Naive B cell (primary cell): Measurements from ENCODE around the gene PCP4. TPM values are rescaled to one million over a fixed set of nuclear protein-coding genes. Genes with fewer than 3 reads are reported as not detected.
A peak's percentile ranks its signal among the peaks of the same experiment; 100 is the strongest.

Experiments used
- ATAC-seq, 2 donors: fragments of 150-1000 bp; cut with Tn5 transposase; 2 replicates each; pipeline ENCODE4 v1.10.0; 2021; ENCODE audit warnings: low read depth in 2 of 2, mild to moderate bottlenecking in 2 of 2, moderate library complexity in 2 of 2
- DNase-seq: peaks from one replicate; pipeline ENCODE4 v3.0.0; 2022
- H3K27ac Mint-ChIP-seq, 6 donors: one replicate each; pipeline ENCODE4 v1.8.0; 2020 to 2022; ENCODE audit warnings: mild to moderate bottlenecking in 6 of 6, mixed read lengths in 6 of 6, moderate library complexity in 5 of 6, inconsistent platforms in 2 of 6
- H3K27me3 Mint-ChIP-seq, 3 donors: one replicate each; pipeline ENCODE4 v1.8.0; 2021 to 2022; ENCODE audit warnings: mixed read lengths in 3 of 3, mild to moderate bottlenecking in 1 of 3
- H3K36me3 Mint-ChIP-seq, 2 donors: one replicate each; pipeline ENCODE4 v1.8.0; 2020 to 2022; ENCODE audit warnings: mixed read lengths in 2 of 2, inconsistent platforms in 1 of 2, mild to moderate bottlenecking in 1 of 2
- H3K4me1 Mint-ChIP-seq, 3 donors: one replicate each; pipeline ENCODE4 v1.8.0; 2020 to 2022; ENCODE audit warnings: mixed read lengths in 3 of 3, inconsistent platforms in 1 of 3, mild to moderate bottlenecking in 1 of 3, moderate library complexity in 1 of 3
- H3K4me3 Mint-ChIP-seq, 8 donors: one replicate each; pipeline ENCODE4 v1.8.0; 2020 to 2022; ENCODE audit warnings: mild to moderate bottlenecking in 8 of 8, mixed read lengths in 8 of 8, moderate library complexity in 8 of 8, inconsistent platforms in 2 of 8
- H3K9me3 Mint-ChIP-seq, 7 donors: one replicate each; pipeline ENCODE4 v1.8.0; 2020 to 2022; ENCODE audit warnings: mixed read lengths in 7 of 7, mild to moderate bottlenecking in 5 of 7, inconsistent platforms in 2 of 7, moderate library complexity in 1 of 7
- polyA plus RNA-seq, 6 donors: library from polyadenylated mRNA; unstranded; fragments of 300-500 nt; fragmentation: Illumina TruSeq; gene quantifications; one replicate each; pipeline ENCODE4 v1.2.3, GENCODE V29; 2021; ENCODE audit warnings: low read depth in 6 of 6

Gene PCP4
- polyA plus RNA-seq, 6 donors from 2014 or later = not detected

GRCh38 chr21:39952265-39952664, 85.0 kb downstream of the PCP4 start:
- Mint-ChIP-seq H3K27me3 (peaks cover 12 to 17% (median 13%) of the 10 kb centered on the region in 3 donors), H3K36me3 (no peaks in the 10 kb centered on the region), H3K4me3 (no peak overlapping the region), H3K4me1 (no peaks in the 10 kb centered on the region), H3K9me3 (peaks cover 0 to 10% (median 4%) of the 10 kb centered on the region in 7 donors), H3K27ac (no peak overlapping the region)
- no peak for ATAC-seq
- DNase-seq = no peak

DNA sequence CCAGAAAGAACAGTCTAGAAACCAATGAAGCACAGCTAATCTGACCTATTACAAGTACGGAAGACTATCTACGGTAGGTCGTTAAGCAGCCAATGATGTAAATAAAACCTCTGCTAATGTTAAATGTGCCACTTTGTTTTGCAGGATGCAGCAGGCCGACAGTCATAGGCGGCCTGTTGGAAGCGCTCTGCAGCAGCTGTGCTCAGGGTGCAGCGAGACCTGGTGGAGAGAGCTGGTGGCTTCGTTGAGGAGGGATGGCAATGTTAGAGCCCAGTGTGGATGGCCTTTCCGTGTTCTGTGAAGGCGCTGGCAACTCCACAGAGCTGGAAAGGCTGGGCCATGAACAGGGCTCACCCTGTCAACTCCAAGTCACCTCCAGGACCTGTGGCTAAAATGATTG, 87.3 kb downstream of the PCP4 start:
- no peak for ATAC-seq

DNA sequence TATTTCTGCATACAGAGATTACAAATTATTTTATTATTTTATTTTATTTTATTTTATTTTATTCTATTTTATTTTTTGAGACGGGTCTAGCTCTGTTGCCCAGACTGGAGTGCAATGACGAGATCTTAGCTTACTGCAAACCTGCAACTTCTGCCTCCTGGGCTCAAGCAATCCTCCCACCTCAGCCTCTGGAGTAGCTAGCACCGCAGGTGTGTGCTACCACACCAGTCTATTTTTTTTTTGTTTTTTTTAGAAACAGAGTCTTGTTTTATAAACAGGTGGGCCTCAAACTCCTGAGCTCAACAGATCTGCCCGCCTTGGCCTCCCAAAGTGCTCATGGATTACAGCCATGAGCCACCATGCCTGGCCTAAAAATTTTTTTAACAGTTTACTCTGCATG, 88.1 kb downstream of the PCP4 start:
- ATAC-seq (no peak), DNase-seq (no peak)
- H3K9me3 Mint-ChIP-seq = peaks cover 2 to 11% (median 7%) of the 10 kb centered on the region in 7 donors
- no peaks in the 10 kb centered on the region for H3K4me1 Mint-ChIP-seq
- peaks cover 12 to 17% (median 13%) of the 10 kb centered on the region in 3 donors for H3K27me3 Mint-ChIP-seq
- H3K27ac Mint-ChIP-seq = no peak overlapping the region
- H3K4me3 Mint-ChIP-seq = no peak overlapping the region
- peaks cover 0 to 7% of the 10 kb centered on the region in 2 donors for H3K36me3 Mint-ChIP-seq

More for the DNA sequence above, 87.3 kb downstream of the PCP4 start:
- no peak overlapping the region for H3K27ac Mint-ChIP-seq
- H3K27me3 Mint-ChIP-seq = peaks cover 12 to 17% (median 13%) of the 10 kb centered on the region in 3 donors
- H3K9me3 Mint-ChIP-seq = peaks cover 0 to 5% (median 2%) of the 10 kb centered on the region in 7 donors
- no peak for DNase-seq
- no peaks in the 10 kb centered on the region for H3K36me3 Mint-ChIP-seq
- no peaks in the 10 kb centered on the region for H3K4me1 Mint-ChIP-seq
- no peak overlapping the region for H3K4me3 Mint-ChIP-seq

DNA sequence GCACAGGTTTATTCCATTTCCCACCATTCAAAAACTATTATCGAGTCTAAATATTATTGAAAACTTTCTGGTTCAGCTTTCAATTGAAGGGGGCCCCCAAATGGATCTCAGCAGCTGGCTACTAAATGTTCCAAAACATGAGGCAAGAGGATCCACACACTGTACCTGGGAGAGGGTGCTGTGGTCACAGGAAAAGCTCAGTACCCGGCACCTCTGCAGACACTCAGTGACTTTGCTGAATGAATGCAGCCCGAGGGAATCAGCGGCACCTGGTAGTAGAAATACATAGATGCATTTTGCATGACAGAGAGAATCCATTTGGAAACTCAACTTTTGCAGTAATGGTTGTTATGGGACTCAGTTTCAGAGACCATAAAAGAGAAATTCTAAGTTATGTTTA, 89.3 kb downstream of the PCP4 start:
- ATAC-seq = no peak
- no peak for DNase-seq
- H3K9me3 Mint-ChIP-seq = peaks cover 0 to 24% (median 9%) of the 10 kb centered on the region in 7 donors
- H3K4me3 Mint-ChIP-seq = no peak overlapping the region
- no peaks in the 10 kb centered on the region for H3K4me1 Mint-ChIP-seq
- H3K27me3 Mint-ChIP-seq = peaks cover 5 to 7% (median 6%) of the 10 kb centered on the region in 3 donors
- H3K27ac Mint-ChIP-seq = no peak overlapping the region
- H3K36me3 Mint-ChIP-seq = peaks cover 0 to 11% of the 10 kb centered on the region in 2 donors

DNA sequence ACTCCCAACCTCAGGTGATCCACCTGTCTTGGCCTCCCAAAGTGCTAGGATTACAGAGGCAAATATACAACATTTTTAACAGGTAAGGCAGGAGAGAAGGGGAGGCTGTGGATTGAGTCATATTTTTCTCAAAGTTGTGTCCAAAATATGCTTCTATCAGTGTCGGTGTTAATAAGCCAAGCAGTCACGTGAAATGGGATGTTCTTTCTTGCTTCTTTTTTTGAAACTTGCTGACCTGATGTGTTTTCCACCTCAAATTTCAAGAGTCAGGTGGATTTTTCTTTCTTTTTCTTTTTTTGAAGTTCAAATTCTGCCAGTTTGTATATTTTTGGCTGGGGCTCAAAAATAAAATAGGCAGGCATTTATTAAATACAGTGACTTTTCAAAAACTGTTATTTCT, 91.5 kb downstream of the PCP4 start:
- Mint-ChIP-seq H3K4me3 (no peak overlapping the region), H3K27ac (no peak overlapping the region), H3K9me3 (peaks cover 3 to 28% (median 13%) of the 10 kb centered on the region in 7 donors), H3K36me3 (peaks cover 0 to 16% of the 10 kb centered on the region in 2 donors), H3K4me1 (no peaks in the 10 kb centered on the region), H3K27me3 (peaks cover 0 to 5% (median 4%) of the 10 kb centered on the region in 3 donors)
- ATAC-seq = no peak
- DNase-seq = no peak

GRCh38 chr21:39961251-39961650, 94.0 kb downstream of the PCP4 start:
- no peak overlapping the region for H3K4me3 Mint-ChIP-seq
- no peak for DNase-seq
- H3K27me3 Mint-ChIP-seq = peaks cover 0 to 5% (median 4%) of the 10 kb centered on the region in 3 donors
- H3K36me3 Mint-ChIP-seq = peaks cover 0 to 16% of the 10 kb centered on the region in 2 donors
- no peak for ATAC-seq
- no peak overlapping the region for H3K27ac Mint-ChIP-seq
- H3K9me3 Mint-ChIP-seq = peaks cover 3 to 32% (median 13%) of the 10 kb centered on the region in 7 donors
- H3K4me1 Mint-ChIP-seq = peaks cover 0 to 1% (median 0%) of the 10 kb centered on the region in 3 donors

DNA sequence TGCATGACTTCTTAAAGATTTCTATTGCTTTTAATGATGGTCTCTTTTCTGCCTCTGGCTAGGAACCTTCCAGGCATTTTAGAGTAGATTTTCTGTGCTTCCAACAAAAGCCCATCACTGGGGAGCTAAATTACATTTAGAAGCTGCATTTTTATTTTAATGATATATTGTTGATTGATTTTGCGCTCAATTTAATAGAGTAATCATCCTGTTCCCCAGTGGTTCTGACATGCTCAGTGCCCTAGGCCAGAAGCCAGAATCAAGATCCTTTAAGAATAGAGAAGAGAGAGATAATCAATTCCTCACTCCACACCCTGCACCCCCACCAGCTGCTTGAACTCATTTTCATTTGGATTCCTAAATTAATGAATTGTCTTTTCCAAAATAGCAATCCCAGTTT, 97.8 kb downstream of the PCP4 start:
- Mint-ChIP-seq H3K4me3 (no peak overlapping the region), H3K9me3 (peaks cover 10 to 38% (median 14%) of the 10 kb centered on the region in 7 donors), H3K27me3 (peaks cover 0 to 5% (median 4%) of the 10 kb centered on the region in 3 donors), H3K27ac (no peak overlapping the region), H3K36me3 (peaks cover 0 to 12% of the 10 kb centered on the region in 2 donors), H3K4me1 (peaks cover 0 to 36% (median 9%) of the 10 kb centered on the region in 3 donors)
- ATAC-seq (no peak), DNase-seq (no peak)

GRCh38 chr21:39966786-39967185, 99.5 kb downstream of the PCP4 start:
- Mint-ChIP-seq H3K9me3 (peaks cover 6 to 20% (median 11%) of the 10 kb centered on the region in 7 donors), H3K4me1 (peaks cover 0 to 42% (median 15%) of the 10 kb centered on the region in 3 donors), H3K4me3 (peak overlapping the region in 2 of 8 donors; percentile 51 to 53), H3K27ac (no peak overlapping the region), H3K36me3 (peaks cover 0 to 5% of the 10 kb centered on the region in 2 donors), H3K27me3 (peaks cover 0 to 5% (median 4%) of the 10 kb centered on the region in 3 donors)
- ATAC-seq = no peak
- no peak for DNase-seq

GRCh38 chr21:39968010-39968409, 100.8 kb downstream of the PCP4 start:
- Mint-ChIP-seq H3K27ac (no peak overlapping the region), H3K27me3 (peaks cover 0 to 2% (median 0%) of the 10 kb centered on the region in 3 donors)

GRCh38 chr21:39969691-39970364, 102.6 kb downstream of the PCP4 start:
- ATAC-seq (peak in 1 of 2 donors; percentile 89), DNase-seq (no peak)
- Mint-ChIP-seq H3K36me3 (no peaks in the 10 kb centered on the region), H3K27ac (no peak overlapping the region), H3K27me3 (no peaks in the 10 kb centered on the region), H3K4me1 (peaks cover 0 to 42% (median 15%) of the 10 kb centered on the region in 3 donors), H3K4me3 (peak overlapping the region in 2 of 8 donors; percentile 27 to 79), H3K9me3 (peaks cover 0 to 19% (median 8%) of the 10 kb centered on the region in 7 donors)

More at GRCh38 chr21:39968010-39968409, 100.8 kb downstream of the PCP4 start:
- Mint-ChIP-seq H3K4me1 (peaks cover 0 to 42% (median 15%) of the 10 kb centered on the region in 3 donors), H3K4me3 (no peak overlapping the region), H3K9me3 (peaks cover 1 to 19% (median 9%) of the 10 kb centered on the region in 7 donors), H3K36me3 (peaks cover 0 to 2% of the 10 kb centered on the region in 2 donors)
- DNase-seq = no peak
- ATAC-seq = no peak

GRCh38 chr21:39971956-39972355, 104.7 kb downstream of the PCP4 start:
- Mint-ChIP-seq H3K36me3 (no peaks in the 10 kb centered on the region), H3K9me3 (peaks cover 0 to 14% (median 8%) of the 10 kb centered on the region in 7 donors), H3K4me3 (no peak overlapping the region), H3K4me1 (peaks cover 0 to 33% (median 15%) of the 10 kb centered on the region in 3 donors), H3K27me3 (peaks cover 0 to 7% (median 0%) of the 10 kb centered on the region in 3 donors), H3K27ac (no peak overlapping the region)
- DNase-seq (no peak), ATAC-seq (no peak)

- Mint-ChIP-seq H3K36me3 (no peaks in the 10 kb centered on the region), H3K27ac (no peak overlapping the region), H3K4me1 (peaks cover 0 to 28% (median 15%) of the 10 kb centered on the region in 3 donors), H3K9me3 (peaks cover 0 to 14% (median 3%) of the 10 kb centered on the region in 7 donors), H3K27me3 (peaks cover 0 to 7% (median 0%) of the 10 kb centered on the region in 3 donors), H3K4me3 (peak overlapping the region in 1 of 8 donors; percentile 45)
- DNase-seq (no peak), ATAC-seq (no peak)
These were observed 105.2 kb downstream of the PCP4 start for GRCh38 chr21:39972471-39972870.

GRCh38 chr21:39972976-39973770, 105.9 kb downstream of the PCP4 start:
- H3K36me3 Mint-ChIP-seq = peaks cover 0 to 4% of the 10 kb centered on the region in 2 donors
- H3K4me1 Mint-ChIP-seq = peaks cover 0 to 23% (median 15%) of the 10 kb centered on the region in 3 donors
- no peak overlapping the region for H3K27ac Mint-ChIP-seq
- H3K4me3 Mint-ChIP-seq = no peak overlapping the region
- peaks cover 3 to 9% (median 4%) of the 10 kb centered on the region in 7 donors for H3K9me3 Mint-ChIP-seq
- H3K27me3 Mint-ChIP-seq = peaks cover 0 to 14% (median 0%) of the 10 kb centered on the region in 3 donors
- no peak for DNase-seq
- no peak for ATAC-seq
